Fibroblast of skin of right biceps (primary cell): ENCODE measurements around the gene ATP6V1F.
"Not testable (repeated sequence)": the region's sequence is repeated elsewhere in the genome, so short reads cannot be mapped to it uniquely, and the experiment has no call there.

Experiments
- DNase-seq: peaks from one replicate; pipeline ENCODE4 v3.0.0-alpha.2; 2013

The ATP6V1F gene

GRCh38 chr7:128903621-128904361 lies 41.1 kb downstream of the ATP6V1F start:
- DNase-seq = no peak

GRCh38 chr7:128904381-128905197 lies 41.9 kb downstream of the ATP6V1F start:
- DNase-seq = peak; percentile 41

- DNase-seq = no peak
Measured at GRCh38 chr7:128906001-128906765, 43.5 kb downstream of the ATP6V1F start.

GRCh38 chr7:128906766-128907559 lies 44.3 kb downstream of the ATP6V1F start:
- DNase-seq = no peak

GRCh38 chr7:128908750-128909624 lies 46.3 kb downstream of the ATP6V1F start:
- DNase-seq = no peak

GRCh38 chr7:128909625-128910568 lies 47.2 kb downstream of the ATP6V1F start:
- DNase-seq = peak; percentile 38

- DNase-seq = no peak
Measured at GRCh38 chr7:128910569-128910945, 47.9 kb downstream of the ATP6V1F start, which contains the start of gene KCP. Gene KCP (minus strand): TSS chr7:128910709. CDS start chr7:128910676, 33 bp downstream.

GRCh38 chr7:128911423-128912031 lies 48.9 kb downstream of the ATP6V1F start:
- DNase-seq = no peak

- no peak for DNase-seq
Measured at GRCh38 chr7:128912281-128912680, 49.6 kb downstream of the ATP6V1F start.

GRCh38 chr7:128912709-128913495 lies 50.2 kb downstream of the ATP6V1F start:
- not testable (repeated sequence) for DNase-seq

GRCh38 chr7:128913870-128914565 lies 51.4 kb downstream of the ATP6V1F start:
- no peak for DNase-seq

GRCh38 chr7:128914566-128915151 lies 52.0 kb downstream of the ATP6V1F start:
- no peak for DNase-seq

- DNase-seq = no peak
Measured at GRCh38 chr7:128915271-128915819, 52.7 kb downstream of the ATP6V1F start.
